Hematopoietic multipotent progenitor cell (in vitro differentiated cells): ENCODE results near the gene TMEM143. TPM values are rescaled to one million over a fixed set of nuclear protein-coding genes. Genes with fewer than 3 reads are reported as not detected.
A peak's percentile ranks its signal among the peaks of the same experiment; 100 is the strongest.
"Not testable (repeated sequence)": the region's sequence is repeated elsewhere in the genome, so short reads cannot be mapped to it uniquely, and the experiment has no call there.

Experiments
- DNase-seq, 3 donors: peaks; one replicate each; pipeline ENCODE4 v3.0.0-alpha.2; 2011 to 2015; ENCODE audit warnings: low read depth in 2 of 3, low spot score in 2 of 3
- total RNA-seq: library from RNA; depleted of rRNA; stranded (reverse); fragments of >200 nt; gene quantifications from one replicate; pipeline ENCODE4 v1.2.3, GENCODE V29; 2012

TMEM143 gene
- total RNA-seq, 1 donor: 6.2 TPM

- DNase-seq: no peak
Measured at GRCh38 chr19:48301886-48302599, 61.7 kb downstream of the TMEM143 start.

DNA sequence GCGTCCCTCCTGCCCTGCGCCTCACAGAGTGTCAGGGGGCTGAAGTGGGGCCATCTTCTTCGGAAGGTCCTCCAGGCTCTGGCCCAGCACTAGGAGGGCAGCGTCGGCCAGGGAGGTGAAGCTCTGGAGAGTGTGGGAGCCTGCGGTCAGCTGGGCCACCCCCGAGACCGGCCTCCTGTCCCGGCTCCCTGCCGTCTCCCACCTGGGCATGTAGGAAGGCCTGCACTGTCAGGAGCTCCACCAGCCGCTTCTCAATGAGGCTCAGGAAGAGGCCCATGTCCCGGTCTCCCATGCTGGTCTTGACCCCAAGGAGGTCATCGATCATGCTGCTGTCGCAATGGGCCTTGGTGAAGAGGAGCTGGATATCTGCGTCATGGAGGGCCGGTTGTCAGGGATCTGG lies 65.8 kb downstream of the TMEM143 start:
- DNase-seq: no peak

- no peak for DNase-seq
Measured at GRCh38 chr19:48296963-48297734, 66.6 kb downstream of the TMEM143 start.

GRCh38 chr19:48295458-48295857 lies 68.3 kb downstream of the TMEM143 start:
- no peak for DNase-seq

- no peak for DNase-seq
Measured at GRCh38 chr19:48292798-48293197, 70.9 kb downstream of the TMEM143 start.

GRCh38 chr19:48291489-48291815 lies 72.3 kb downstream of the TMEM143 start:
- not testable (repeated sequence) for DNase-seq

DNA sequence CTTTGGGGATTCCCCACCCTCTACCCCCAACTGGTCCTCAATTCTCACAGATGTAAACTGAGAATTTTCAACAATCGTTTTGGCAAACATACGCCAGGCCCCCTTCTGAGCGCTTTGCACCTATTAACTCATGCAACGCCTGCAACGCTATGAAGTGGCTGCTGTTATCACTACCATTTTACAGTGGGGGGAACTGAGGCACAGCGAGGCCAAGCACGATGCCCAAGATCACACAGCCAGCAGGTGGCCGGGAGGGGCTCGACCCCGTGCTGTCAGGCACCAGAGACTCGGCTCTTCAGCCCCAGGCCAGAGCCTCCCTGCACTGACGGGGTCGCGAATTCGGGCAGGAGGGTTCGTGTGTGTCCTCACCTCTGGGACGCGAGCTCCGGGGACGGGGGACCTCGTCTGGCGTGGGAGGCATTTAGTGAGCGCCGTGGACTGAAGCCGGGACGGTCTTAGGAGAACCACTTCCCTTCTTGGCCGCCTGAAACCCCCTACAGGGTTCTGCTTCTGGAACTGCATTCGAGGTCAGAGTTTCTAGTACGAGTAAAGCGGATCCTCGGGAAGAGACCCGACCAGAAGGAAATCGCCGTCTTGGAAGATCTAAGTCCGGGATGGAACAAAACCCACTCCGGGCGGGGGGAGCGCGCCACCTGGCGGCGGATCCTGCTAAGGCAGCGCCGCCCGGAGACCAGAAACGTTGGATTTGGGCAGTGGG lies 72.8 kb downstream of the TMEM143 start:
- peak; percentile 43 to 48 (median 44) for DNase-seq

- DNase-seq: no peak
Measured at GRCh38 chr19:48290401-48290770, 73.4 kb downstream of the TMEM143 start.

- no peak for DNase-seq
Measured at GRCh38 chr19:48287748-48288147, 76.0 kb downstream of the TMEM143 start.

DNA sequence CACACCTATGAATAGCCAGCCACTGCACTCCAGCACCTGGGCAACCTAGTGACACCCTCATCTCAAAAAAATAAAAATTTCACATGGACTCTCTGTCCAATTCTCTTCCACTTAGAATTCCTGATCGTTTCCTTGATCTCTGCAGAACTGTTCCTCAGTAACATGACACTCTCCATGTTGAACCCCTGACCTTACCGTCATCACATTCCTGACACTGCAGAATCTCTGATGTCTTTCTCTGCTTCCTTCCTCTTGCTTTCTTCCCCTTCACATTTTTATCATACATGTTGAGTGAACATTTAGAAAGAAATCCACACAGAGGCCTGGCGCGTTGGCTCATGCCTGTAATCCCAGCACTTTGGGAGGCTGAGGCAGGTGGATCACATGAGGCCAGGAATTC lies 78.8 kb downstream of the TMEM143 start:
- no peak for DNase-seq

- DNase-seq: no peak
Measured at GRCh38 chr19:48283908-48284307, 79.8 kb downstream of the TMEM143 start.

Other genes starting within 250 kb of the TMEM143 start
- 42.8 TPM for gene LIG1, start 193.6 kb downstream of the TMEM143 start, total RNA-seq
- gene ZSWIM9, start 193.3 kb downstream of the TMEM143 start, total RNA-seq: 6.5 TPM
- 68.1 TPM for gene CARD8, start 108.0 kb downstream of the TMEM143 start, total RNA-seq
- 2.2 TPM for gene ZNF114, start 93.9 kb downstream of the TMEM143 start, total RNA-seq
- gene EMP3, start 38.4 kb downstream of the TMEM143 start, total RNA-seq: 229 TPM
- not detected for gene SYNGR4, start 427 bp upstream of the TMEM143 start, total RNA-seq
- 75.9 TPM for gene KDELR1, start 27.6 kb upstream of the TMEM143 start, total RNA-seq
- gene GRIN2D, start 29.7 kb upstream of the TMEM143 start, total RNA-seq: 0.54 TPM
- 41.2 TPM for gene GRWD1, start 82.0 kb upstream of the TMEM143 start, total RNA-seq
- 1.6 TPM for gene KCNJ14, start 91.6 kb upstream of the TMEM143 start, total RNA-seq
- 62.7 TPM for gene CYTH2, start 105.4 kb upstream of the TMEM143 start, total RNA-seq
- gene LMTK3, start 147.9 kb upstream of the TMEM143 start, total RNA-seq: 0.54 TPM
- not detected for gene SULT2B1, start 188.2 kb upstream of the TMEM143 start, total RNA-seq
- gene SPACA4, start 242.8 kb upstream of the TMEM143 start, total RNA-seq: not detected